Activated T-helper 2 cell treated with anti-CD3 and anti-CD28 coated beads, Interferon-gamma antibody, Interleukin-2, Interleukin-4, amounts not matched to agents 10 μg/mL and 5 μg/mL and 100 μg/mL, durations not matched to agents 14 hours and 24 hours and 36 hours (primary cell): ENCODE data around the gene PRAMEF8. TPM values are rescaled to one million over a fixed set of nuclear protein-coding genes. Genes with fewer than 3 reads are reported as not detected.
"Not testable (repeated sequence)": the region's sequence is repeated elsewhere in the genome, so short reads cannot be mapped to it uniquely, and the experiment has no call there.

Experiments
- DNase-seq: peaks from one replicate; pipeline ENCODE4 v3.0.0; 2021; ENCODE audit warnings: low spot score
- H3K27ac Mint-ChIP-seq: one replicate; pipeline ENCODE4 v1.8.0; 2021; ENCODE audit warnings: mixed read lengths
- H3K27me3 Mint-ChIP-seq: one replicate; pipeline ENCODE4 v1.8.0; 2021; ENCODE audit warnings: low read depth, mixed read lengths
- H3K36me3 Mint-ChIP-seq: one replicate; pipeline ENCODE4 v1.8.0; 2021; ENCODE audit warnings: low read depth, mixed read lengths
- H3K4me1 Mint-ChIP-seq: one replicate; pipeline ENCODE4 v1.8.0; 2021; ENCODE audit warnings: low read depth, mixed read lengths
- H3K4me3 Mint-ChIP-seq: one replicate; pipeline ENCODE4 v1.8.0; 2021; ENCODE audit warnings: low read depth, mild to moderate bottlenecking, moderate library complexity, mixed read lengths
- H3K9me3 Mint-ChIP-seq: one replicate; pipeline ENCODE4 v1.8.0; 2021; ENCODE audit warnings: mixed read lengths
- intact Hi-C: fragments of 100-400 bp; cut with micrococcal nuclease; formaldehyde crosslinking; loops from one replicate; pipeline ENCODE4 v1.15.1; 2023
- total RNA-seq: library from RNA; stranded (reverse); gene quantifications from 2 replicates; pipeline ENCODE4 v1.2.3, GENCODE V29; 2022

PRAMEF8 gene
- not detected in 2 replicates for total RNA-seq

DNA sequence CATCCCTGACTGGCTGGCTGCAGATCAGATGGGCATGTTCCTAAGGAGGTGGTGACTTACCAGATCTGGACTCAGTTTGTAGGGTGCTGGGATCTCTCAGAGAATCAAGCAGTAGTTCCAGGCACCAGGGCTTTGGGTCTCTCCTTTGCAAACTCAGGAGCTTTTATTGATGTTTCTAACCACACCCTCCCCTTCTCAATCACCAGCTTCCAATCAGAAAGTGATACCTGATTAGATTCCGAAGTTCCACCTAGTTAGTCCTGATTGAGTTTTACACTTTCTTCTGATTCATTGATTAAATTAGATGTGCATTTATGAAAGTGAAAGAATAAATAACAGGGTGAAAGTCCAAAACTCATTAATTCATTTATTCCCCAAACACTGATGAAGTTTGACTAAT is at the start of gene PRAMEF8:
Gene PRAMEF8, minus strand, starts transcription at position 101 of the 400 bp plus-strand sequence. CDS start 1,046 bp downstream, outside the sequence.
- intact Hi-C loops, H3K27ac Mint-ChIP-seq, H3K4me3 Mint-ChIP-seq, H3K27me3 Mint-ChIP-seq, H3K4me1 Mint-ChIP-seq, DNase-seq, H3K36me3 Mint-ChIP-seq, H3K9me3 Mint-ChIP-seq: not testable (repeated sequence)

DNA sequence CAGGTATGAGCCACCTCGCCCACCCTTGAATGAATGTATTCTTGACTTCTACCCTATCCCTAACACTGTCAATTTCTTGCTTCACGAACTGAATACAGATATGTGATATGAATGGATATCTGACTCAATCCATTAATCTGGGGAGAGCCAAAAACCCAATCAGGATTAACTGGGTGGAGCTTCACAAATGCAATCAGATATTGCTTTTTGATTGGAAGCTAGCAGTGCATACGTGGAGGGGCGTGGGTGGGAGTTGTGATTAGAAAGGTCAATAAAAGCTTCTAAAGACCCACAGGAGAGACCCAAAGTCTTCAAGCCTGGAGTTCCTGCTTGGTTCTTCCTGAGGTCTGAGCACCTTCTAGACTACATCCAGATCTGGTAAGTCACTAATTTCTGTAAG is 30.3 kb upstream of the PRAMEF8 start, which contains the start of gene PRAMEF15:
Gene PRAMEF15, plus strand, starts transcription at position 301 of the 400 bp plus-strand sequence. CDS start 2,827 bp downstream, outside the sequence.
- H3K4me1 Mint-ChIP-seq, H3K9me3 Mint-ChIP-seq, H3K4me3 Mint-ChIP-seq, H3K27ac Mint-ChIP-seq, H3K27me3 Mint-ChIP-seq, H3K36me3 Mint-ChIP-seq, intact Hi-C loops, DNase-seq: not testable (repeated sequence)

DNA sequence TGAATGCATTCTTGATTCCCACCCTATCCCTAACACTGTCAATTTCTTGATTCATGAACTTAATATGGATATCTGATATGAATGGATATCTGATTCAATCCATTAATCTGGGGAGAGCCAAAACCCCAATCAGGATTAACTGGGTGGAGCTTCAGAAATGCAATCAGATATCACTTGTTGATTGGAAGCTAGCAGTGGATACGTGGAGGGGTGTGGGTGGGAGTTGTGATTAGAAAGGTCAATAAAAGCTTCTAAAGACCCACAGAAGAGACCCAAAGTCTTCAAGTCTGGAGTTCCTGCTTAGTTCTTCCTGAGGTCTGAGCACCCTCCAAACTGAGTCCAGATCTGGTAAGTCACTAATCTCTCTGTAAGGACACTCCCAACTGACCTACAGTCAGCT is 18.3 kb upstream of the PRAMEF8 start, which contains the start of gene PRAMEF33:
Gene PRAMEF33, plus strand, starts transcription at position 301 of the 400 bp plus-strand sequence. CDS start 2,416 bp downstream, outside the sequence.
- H3K27ac Mint-ChIP-seq, intact Hi-C loops, H3K9me3 Mint-ChIP-seq, H3K27me3 Mint-ChIP-seq, H3K4me1 Mint-ChIP-seq, DNase-seq, H3K4me3 Mint-ChIP-seq, H3K36me3 Mint-ChIP-seq: not testable (repeated sequence)

DNA sequence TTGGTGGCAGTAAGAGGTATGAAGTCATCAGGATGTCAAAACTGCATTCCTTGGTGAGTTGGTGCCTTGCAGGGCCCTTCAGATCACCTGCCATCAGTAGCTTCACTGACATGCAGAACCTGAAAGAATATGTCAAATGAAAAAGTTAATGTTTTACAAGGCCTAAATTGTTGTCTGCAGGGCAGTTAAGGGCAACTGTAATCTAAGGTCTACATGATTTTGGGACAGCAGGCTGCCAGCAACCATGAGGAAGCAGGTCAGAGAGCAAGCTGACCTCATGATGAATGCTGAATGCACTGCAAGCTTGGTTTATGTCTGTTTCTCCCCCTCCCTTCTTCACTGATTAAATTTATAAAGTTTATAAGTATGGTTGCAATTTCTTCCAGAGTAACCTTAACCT is 17.3 kb upstream of the PRAMEF8 start:
- DNase-seq, H3K36me3 Mint-ChIP-seq, H3K9me3 Mint-ChIP-seq, H3K4me1 Mint-ChIP-seq, H3K4me3 Mint-ChIP-seq, H3K27ac Mint-ChIP-seq, H3K27me3 Mint-ChIP-seq, intact Hi-C loops: not testable (repeated sequence)

DNA sequence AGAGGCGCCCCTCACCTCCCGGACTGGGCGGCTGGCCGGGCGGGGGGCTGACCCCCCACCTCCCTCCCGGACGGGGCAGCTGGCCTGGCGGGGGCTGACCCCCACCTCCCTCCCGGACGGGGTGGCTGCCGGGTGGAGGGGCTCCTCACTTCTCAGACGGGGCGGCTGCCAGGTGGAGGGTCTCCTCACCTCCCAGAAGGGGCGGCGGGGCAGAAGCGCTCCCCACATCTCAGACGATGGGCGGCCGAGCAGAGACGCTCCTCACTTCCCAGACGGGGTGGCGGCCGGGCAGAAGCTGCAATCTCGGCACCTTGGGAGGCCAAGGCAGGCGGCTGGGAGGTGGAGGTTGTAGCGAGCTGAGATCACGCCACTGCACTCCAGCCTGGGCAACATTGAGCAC is 13.8 kb upstream of the PRAMEF8 start:
- intact Hi-C loops = not testable (repeated sequence)

DNA sequence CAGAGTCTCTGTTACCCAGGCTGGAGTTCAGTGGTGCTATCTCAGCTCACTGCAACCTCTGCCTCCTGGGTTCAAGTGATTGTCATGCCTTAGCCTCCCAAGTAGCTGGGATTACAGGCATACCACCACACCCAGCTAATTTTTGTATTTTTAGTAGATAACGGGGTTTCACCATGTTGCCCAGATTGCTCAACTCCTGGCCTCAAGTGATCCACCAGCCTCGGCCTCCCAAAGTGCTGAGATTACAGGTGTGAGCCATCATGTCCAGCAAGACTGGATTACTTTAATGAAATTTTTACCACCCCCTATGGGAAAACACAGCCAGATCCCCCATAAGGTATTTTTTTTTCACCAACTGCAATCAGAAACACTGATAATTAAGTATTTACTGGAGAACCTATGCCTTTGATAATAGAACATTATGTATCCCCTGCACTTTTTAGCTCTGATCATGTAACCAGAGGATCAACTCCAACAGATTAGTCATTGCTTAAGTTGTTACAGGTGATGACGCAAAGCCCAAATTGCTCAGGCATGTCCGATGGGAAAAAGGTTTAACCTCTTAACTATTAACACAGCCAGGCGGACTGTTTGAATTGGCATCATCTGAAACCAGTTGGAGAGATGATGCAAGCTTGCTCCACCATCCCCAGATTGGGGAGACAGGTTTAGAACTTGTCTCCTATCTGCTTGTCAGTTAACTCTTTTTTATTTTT is 12.4 kb upstream of the PRAMEF8 start:
- H3K4me1 Mint-ChIP-seq, H3K9me3 Mint-ChIP-seq, intact Hi-C loops, H3K27ac Mint-ChIP-seq, H3K36me3 Mint-ChIP-seq, DNase-seq, H3K27me3 Mint-ChIP-seq, H3K4me3 Mint-ChIP-seq: not testable (repeated sequence)

More for the DNA sequence above, 13.8 kb upstream of the PRAMEF8 start:
- H3K27ac Mint-ChIP-seq, H3K36me3 Mint-ChIP-seq, H3K4me1 Mint-ChIP-seq, DNase-seq, H3K27me3 Mint-ChIP-seq, H3K4me3 Mint-ChIP-seq, H3K9me3 Mint-ChIP-seq: not testable (repeated sequence)

DNA sequence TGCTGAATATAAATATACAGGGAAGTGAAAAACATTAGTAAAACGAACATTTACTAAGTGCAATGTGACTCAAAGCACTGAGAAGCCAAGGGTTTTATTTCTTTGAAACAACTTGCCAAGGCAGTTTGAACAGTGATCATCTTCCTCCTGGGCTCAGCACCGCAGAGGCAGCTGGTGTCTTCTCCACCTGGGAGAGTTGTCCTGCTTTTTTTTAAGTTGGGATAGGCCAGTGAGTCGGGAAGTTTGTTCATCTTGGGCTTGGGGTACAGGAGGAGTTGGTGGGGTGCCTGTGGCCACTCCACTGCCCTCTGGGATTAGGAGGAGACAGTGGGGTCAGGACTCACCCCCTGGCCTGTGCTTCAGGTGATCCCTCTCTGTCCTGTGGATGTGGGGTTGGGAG is 4.1 kb upstream of the PRAMEF8 start:
- H3K9me3 Mint-ChIP-seq, H3K36me3 Mint-ChIP-seq, DNase-seq, H3K4me1 Mint-ChIP-seq, H3K27me3 Mint-ChIP-seq, H3K4me3 Mint-ChIP-seq, H3K27ac Mint-ChIP-seq, intact Hi-C loops: not testable (repeated sequence)

DNA sequence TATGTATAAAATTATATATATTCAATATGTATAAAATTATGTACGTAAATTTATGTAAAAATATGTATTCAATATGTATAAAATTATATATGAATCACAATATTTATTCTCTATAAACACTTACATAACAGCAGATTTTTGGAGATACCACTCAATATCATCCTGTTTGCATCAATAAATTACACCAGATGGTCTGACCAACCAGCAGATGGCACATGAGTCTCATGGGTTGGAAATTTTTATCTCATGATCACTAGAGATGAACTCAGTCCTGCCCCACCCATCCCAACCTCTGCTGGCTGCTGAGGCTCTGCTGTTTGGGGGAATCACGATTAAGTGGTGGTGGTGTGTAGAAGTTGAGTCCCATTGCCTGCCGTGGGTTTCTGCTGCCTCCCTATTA is 5.3 kb downstream of the PRAMEF8 start:
- H3K4me1 Mint-ChIP-seq, intact Hi-C loops, H3K36me3 Mint-ChIP-seq, H3K9me3 Mint-ChIP-seq, H3K4me3 Mint-ChIP-seq, DNase-seq, H3K27me3 Mint-ChIP-seq, H3K27ac Mint-ChIP-seq: not testable (repeated sequence)

DNA sequence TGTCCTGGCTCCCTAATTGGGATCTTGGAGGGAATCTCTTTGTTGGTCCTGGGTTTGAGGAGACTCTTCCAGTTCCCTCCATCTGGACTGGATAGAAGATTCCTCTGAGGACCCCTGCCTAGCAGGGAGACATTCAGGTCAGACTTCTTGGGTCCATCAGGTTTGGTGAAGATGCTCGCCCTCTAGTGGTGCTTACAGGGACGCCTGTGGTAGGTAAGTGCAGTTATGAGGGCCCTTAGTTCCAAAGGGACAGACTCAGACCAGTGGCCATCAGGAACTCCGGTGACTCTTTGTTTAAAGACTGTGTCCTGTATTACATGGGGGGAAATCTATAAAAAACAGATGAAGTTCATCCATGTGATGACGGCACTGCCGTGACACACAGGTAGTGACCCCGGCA is 7.9 kb downstream of the PRAMEF8 start:
- H3K27ac Mint-ChIP-seq, H3K9me3 Mint-ChIP-seq, H3K27me3 Mint-ChIP-seq, DNase-seq, H3K36me3 Mint-ChIP-seq, H3K4me1 Mint-ChIP-seq, H3K4me3 Mint-ChIP-seq, intact Hi-C loops: not testable (repeated sequence)

DNA sequence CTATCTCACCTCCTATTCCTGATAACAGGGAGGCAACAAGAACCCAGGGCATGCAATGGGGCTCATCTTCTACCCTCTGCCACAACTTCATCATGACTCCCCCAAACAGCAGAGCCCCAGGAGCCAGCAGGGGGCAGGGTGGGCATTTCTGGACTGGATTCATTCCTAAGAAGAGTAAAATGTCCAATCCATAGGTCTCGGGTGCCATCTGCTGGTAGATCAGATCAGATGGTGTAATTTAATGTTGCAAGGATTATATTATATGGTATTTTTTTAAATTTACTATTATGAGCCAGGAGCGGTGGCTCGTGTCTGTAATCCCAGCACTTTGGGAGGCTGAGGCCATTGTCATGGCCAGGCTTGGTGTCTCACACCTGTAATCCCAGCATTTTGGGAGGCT is 19.8 kb downstream of the PRAMEF8 start:
- H3K36me3 Mint-ChIP-seq, H3K4me1 Mint-ChIP-seq, H3K27me3 Mint-ChIP-seq, intact Hi-C loops, H3K27ac Mint-ChIP-seq, H3K9me3 Mint-ChIP-seq, DNase-seq, H3K4me3 Mint-ChIP-seq: not testable (repeated sequence)

DNA sequence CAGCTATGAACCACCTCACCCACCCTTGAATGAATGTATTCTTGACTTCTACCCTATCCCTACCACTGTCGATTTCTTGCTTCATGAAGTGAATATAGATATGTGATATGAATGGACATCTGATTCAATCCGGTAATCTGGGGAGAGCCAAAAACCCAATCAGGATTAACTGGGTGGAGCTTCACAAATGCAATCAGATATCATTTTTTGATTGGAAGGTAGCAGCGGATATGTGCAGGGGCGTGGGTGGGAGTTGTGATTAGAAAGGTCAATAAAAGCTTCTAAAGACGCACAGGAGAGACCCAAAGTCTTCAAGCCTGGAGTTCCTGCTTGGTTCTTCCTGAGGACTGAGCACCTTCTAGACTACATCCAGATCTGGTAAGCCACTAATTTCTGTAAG is 31.0 kb downstream of the PRAMEF8 start, which contains the start of gene PRAMEF5:
Gene PRAMEF5, plus strand, starts transcription at position 301 of the 400 bp plus-strand sequence. CDS start 5,071 bp downstream, outside the sequence.
- DNase-seq, H3K9me3 Mint-ChIP-seq, H3K27ac Mint-ChIP-seq, H3K4me3 Mint-ChIP-seq, H3K36me3 Mint-ChIP-seq, H3K4me1 Mint-ChIP-seq, intact Hi-C loops, H3K27me3 Mint-ChIP-seq: not testable (repeated sequence)

DNA sequence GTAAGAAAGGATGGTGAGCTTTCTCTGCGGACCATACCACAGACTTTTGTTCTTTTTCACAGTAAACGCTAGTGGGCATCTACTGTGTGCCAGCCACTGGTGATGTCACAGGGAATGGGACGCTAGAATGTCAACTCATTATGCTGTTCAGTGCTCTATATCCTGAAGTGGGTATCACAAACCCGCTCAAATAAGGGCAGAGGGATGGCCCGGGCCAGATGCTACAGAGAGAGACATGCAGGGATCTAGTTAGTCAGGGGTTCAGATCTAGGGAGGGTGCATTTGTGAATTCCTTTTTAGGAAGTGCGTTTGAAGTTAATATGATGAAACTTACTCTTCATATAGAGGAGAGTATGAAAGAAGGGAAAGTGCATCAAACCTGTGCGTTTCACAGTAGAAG is 37.8 kb downstream of the PRAMEF8 start:
- H3K27ac Mint-ChIP-seq, H3K4me1 Mint-ChIP-seq, intact Hi-C loops, H3K36me3 Mint-ChIP-seq, H3K27me3 Mint-ChIP-seq, H3K9me3 Mint-ChIP-seq, DNase-seq, H3K4me3 Mint-ChIP-seq: not testable (repeated sequence)

DNA sequence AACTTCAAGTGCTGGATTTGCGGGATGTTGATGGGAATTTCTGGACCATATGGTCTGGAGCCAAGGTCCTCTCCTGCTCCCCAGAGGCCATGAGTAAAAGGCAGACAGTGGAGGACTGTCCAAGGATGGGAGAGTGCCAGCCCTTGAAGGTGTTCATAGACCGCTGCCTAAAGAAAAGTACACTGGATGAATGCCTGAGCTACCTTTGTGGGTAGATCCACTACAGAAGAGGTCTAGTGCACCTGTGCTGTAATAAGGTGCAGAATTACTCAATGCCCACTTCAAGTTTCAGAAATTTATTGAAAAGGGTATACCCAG is 38.4 kb downstream of the PRAMEF8 start:
- not testable (repeated sequence) for H3K27ac Mint-ChIP-seq

More for the DNA sequence above, 38.4 kb downstream of the PRAMEF8 start:
- intact Hi-C loops, H3K4me1 Mint-ChIP-seq, H3K36me3 Mint-ChIP-seq, H3K4me3 Mint-ChIP-seq, H3K27me3 Mint-ChIP-seq, DNase-seq, H3K9me3 Mint-ChIP-seq: not testable (repeated sequence)
